WTC11 (cell line): ENCODE results near the gene SNX15.

Experiments
- FOXP1 ChIP-seq: sonication (generic); formaldehyde crosslinking; IDR thresholded peaks from 2 replicates; pipeline ENCODE4 v1.8.0; 2022; ENCODE audit warnings: missing genetic modification reagents, mild to moderate bottlenecking, moderate library complexity, borderline replicate concordance
- GABPB1 ChIP-seq: sonication (generic); formaldehyde crosslinking; IDR thresholded peaks from 2 replicates; pipeline ENCODE4 v1.8.1; 2023; ENCODE audit warnings: mild to moderate bottlenecking, missing genetic modification reagents
- JUN ChIP-seq: sonication (generic); formaldehyde crosslinking; IDR thresholded peaks from 2 replicates; pipeline ENCODE4 v1.8.0; 2023; ENCODE audit warnings: mild to moderate bottlenecking, missing genetic modification reagents
- NR1H2 ChIP-seq: sonication (generic); formaldehyde crosslinking; IDR thresholded peaks from 2 replicates; pipeline ENCODE4 v1.9.0; 2021; ENCODE audit warnings: mild to moderate bottlenecking, moderate library complexity, missing genetic modification reagents
- TP53 ChIP-seq: sonication (generic); formaldehyde crosslinking; IDR thresholded peaks from 2 replicates; pipeline ENCODE4 v1.8.1; 2023; ENCODE audit warnings: mild to moderate bottlenecking, missing genetic modification reagents
- TF ChIP-seq, protein P1 (sequence below): fragments of 200-600 bp; IDR thresholded peaks from 2 replicates; pipeline ENCODE4 v1.8.0; 2022; ENCODE audit warnings: antibody characterized with exemption
- TF ChIP-seq, protein P2 (sequence below): sonication (generic); formaldehyde crosslinking; IDR thresholded peaks from 2 replicates; pipeline ENCODE4 v1.8.1; 2022; ENCODE audit warnings: low read depth, missing genetic modification reagents, borderline replicate concordance
- TF ChIP-seq, protein P3 (sequence below): sonication (generic); formaldehyde crosslinking; IDR thresholded peaks from 2 replicates; pipeline ENCODE4 v1.8.0; 2022; ENCODE audit warnings: mild to moderate bottlenecking, missing genetic modification reagents
- TF ChIP-seq, protein P4 (sequence below): fragments of 250-450 bp; sonication (Bioruptor Pico); IDR thresholded peaks from 2 replicates; pipeline ENCODE4 v1.8.0; 2021; ENCODE audit warnings: mild to moderate bottlenecking
- TF ChIP-seq, protein P5 (sequence below): sonication (generic); formaldehyde crosslinking; IDR thresholded peaks from 2 replicates; pipeline ENCODE4 v1.8.1; 2022; ENCODE audit warnings: missing genetic modification reagents, borderline replicate concordance

DNA sequence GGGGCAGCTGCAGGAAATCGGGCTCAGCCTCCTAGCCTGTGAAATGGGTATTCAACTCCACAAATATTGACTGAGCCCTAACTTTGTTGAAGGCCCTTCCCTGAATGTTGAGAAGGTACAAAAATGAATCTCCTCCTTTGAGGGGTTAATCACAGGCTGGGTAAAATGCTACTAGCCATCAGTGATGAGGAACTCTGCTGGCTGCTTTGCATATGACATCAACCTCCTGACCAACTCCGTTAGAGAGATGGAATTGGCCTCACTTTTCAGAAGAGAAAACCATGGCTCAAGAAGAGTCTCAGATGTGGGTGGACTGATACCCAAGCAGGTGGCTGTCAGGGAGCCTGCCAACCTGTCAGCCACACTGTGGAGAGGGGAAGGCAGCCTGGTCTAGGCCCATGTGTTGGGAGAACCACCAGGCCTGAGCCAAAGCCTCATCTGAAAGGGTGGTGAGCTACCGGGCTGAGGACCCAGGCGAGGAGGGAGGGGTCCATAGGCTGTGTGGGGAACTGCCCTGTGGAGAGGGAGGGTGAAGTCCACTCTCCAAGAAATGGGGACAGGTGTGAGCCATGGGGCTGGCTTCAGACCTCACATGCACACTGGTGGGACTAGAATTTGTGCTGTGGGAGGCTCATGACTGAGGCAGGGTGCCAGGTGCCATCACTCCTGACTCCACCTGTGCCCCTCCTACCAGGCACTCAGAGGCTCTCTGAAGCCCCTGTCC, 44.8 kb downstream of the SNX15 start:
- TF ChIP-seq, protein P1, sequence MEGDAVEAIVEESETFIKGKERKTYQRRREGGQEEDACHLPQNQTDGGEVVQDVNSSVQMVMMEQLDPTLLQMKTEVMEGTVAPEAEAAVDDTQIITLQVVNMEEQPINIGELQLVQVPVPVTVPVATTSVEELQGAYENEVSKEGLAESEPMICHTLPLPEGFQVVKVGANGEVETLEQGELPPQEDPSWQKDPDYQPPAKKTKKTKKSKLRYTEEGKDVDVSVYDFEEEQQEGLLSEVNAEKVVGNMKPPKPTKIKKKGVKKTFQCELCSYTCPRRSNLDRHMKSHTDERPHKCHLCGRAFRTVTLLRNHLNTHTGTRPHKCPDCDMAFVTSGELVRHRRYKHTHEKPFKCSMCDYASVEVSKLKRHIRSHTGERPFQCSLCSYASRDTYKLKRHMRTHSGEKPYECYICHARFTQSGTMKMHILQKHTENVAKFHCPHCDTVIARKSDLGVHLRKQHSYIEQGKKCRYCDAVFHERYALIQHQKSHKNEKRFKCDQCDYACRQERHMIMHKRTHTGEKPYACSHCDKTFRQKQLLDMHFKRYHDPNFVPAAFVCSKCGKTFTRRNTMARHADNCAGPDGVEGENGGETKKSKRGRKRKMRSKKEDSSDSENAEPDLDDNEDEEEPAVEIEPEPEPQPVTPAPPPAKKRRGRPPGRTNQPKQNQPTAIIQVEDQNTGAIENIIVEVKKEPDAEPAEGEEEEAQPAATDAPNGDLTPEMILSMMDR, result no peak
- TF ChIP-seq, protein P2, sequence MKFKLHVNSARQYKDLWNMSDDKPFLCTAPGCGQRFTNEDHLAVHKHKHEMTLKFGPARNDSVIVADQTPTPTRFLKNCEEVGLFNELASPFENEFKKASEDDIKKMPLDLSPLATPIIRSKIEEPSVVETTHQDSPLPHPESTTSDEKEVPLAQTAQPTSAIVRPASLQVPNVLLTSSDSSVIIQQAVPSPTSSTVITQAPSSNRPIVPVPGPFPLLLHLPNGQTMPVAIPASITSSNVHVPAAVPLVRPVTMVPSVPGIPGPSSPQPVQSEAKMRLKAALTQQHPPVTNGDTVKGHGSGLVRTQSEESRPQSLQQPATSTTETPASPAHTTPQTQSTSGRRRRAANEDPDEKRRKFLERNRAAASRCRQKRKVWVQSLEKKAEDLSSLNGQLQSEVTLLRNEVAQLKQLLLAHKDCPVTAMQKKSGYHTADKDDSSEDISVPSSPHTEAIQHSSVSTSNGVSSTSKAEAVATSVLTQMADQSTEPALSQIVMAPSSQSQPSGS (CRISPR knock-in tag), result no peak
- TF ChIP-seq JUN (no peak), FOXP1 (CRISPR knock-in tag) (no peak), TP53 (CRISPR knock-in tag) (no peak), GABPB1 (CRISPR knock-in tag) (no peak), NR1H2 (CRISPR knock-in tag) (no peak)
- TF ChIP-seq, protein P3, sequence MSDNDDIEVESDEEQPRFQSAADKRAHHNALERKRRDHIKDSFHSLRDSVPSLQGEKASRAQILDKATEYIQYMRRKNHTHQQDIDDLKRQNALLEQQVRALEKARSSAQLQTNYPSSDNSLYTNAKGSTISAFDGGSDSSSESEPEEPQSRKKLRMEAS (CRISPR knock-in tag), result no peak
- TF ChIP-seq, protein P4, sequence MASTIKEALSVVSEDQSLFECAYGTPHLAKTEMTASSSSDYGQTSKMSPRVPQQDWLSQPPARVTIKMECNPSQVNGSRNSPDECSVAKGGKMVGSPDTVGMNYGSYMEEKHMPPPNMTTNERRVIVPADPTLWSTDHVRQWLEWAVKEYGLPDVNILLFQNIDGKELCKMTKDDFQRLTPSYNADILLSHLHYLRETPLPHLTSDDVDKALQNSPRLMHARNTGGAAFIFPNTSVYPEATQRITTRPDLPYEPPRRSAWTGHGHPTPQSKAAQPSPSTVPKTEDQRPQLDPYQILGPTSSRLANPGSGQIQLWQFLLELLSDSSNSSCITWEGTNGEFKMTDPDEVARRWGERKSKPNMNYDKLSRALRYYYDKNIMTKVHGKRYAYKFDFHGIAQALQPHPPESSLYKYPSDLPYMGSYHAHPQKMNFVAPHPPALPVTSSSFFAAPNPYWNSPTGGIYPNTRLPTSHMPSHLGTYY, result no peak
- TF ChIP-seq, protein P5, sequence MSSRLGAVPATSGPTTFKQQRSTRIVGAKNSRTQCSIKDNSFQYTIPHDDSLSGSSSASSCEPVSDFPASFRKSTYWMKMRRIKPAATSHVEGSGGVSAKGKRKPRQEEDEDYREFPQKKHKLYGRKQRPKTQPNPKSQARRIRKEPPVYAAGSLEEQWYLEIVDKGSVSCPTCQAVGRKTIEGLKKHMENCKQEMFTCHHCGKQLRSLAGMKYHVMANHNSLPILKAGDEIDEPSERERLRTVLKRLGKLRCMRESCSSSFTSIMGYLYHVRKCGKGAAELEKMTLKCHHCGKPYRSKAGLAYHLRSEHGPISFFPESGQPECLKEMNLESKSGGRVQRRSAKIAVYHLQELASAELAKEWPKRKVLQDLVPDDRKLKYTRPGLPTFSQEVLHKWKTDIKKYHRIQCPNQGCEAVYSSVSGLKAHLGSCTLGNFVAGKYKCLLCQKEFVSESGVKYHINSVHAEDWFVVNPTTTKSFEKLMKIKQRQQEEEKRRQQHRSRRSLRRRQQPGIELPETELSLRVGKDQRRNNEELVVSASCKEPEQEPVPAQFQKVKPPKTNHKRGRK (CRISPR knock-in tag), result no peak
